CD14-positive monocyte (primary cell): ENCODE data around the gene EGFR. TPM values are rescaled to one million over a fixed set of nuclear protein-coding genes. Genes with fewer than 3 reads are reported as not detected.

Experiments used
- DNase-seq, 3 donors: peaks; one replicate each; pipeline ENCODE4 v3.0.0-alpha.2; 2011 to 2022
- H2AFZ ChIP-seq: 2 replicates; pipeline ENCODE4 v1.6.0; 2012; ENCODE audit warnings: mild to moderate bottlenecking, low read depth, low read length, inconsistent platforms; ENCODE audit not compliant: insufficient read depth, poor library complexity, severe bottlenecking
- H3K27ac ChIP-seq, 2 donors: 1 replicate in 1 of 2; 2 replicates in 1 of 2; pipeline ENCODE4 v1.5.1; 2012 to 2013; ENCODE audit warnings: low read length in 2 of 2, control low read depth in 1 of 2, inconsistent platforms in 1 of 2, low read depth in 1 of 2, mild to moderate bottlenecking in 1 of 2
- H3K27me3 ChIP-seq, 2 donors: one replicate each; pipeline versions ENCODE4 v1.6.0 to v1.6.1; 2011 to 2013; ENCODE audit warnings: low read length in 2 of 2; ENCODE audit not compliant: control insufficient read depth in 2 of 2, insufficient read depth in 2 of 2
- H3K36me3 ChIP-seq, 2 donors: replicated peaks in 1 of 2; 1 replicate in 1 of 2; 2 replicates in 1 of 2; pipeline versions ENCODE4 v1.5.1 to v1.6.1; 2012 to 2013; ENCODE audit warnings: low read length in 2 of 2, control low read depth in 1 of 2, inconsistent platforms in 1 of 2, mild to moderate bottlenecking in 1 of 2; ENCODE audit not compliant: insufficient read depth in 2 of 2, control insufficient read depth in 1 of 2
- H3K4me1 ChIP-seq, 2 donors: 1 replicate in 1 of 2; 2 replicates in 1 of 2; pipeline versions ENCODE4 v1.5.1 to v1.6.1; 2012 to 2013; ENCODE audit warnings: low read length in 2 of 2, control low read depth in 1 of 2, inconsistent platforms in 1 of 2, mild to moderate bottlenecking in 1 of 2, moderate library complexity in 1 of 2; ENCODE audit not compliant: insufficient read depth in 2 of 2, control insufficient read depth in 1 of 2
- H3K4me2 ChIP-seq: replicated peaks from 2 replicates; pipeline ENCODE3; 2012; ENCODE audit warnings: low read length, moderate library complexity, mild to moderate bottlenecking; ENCODE audit not compliant: poor library complexity, severe bottlenecking; ENCODE audit errors: extremely low read depth
- H3K4me3 ChIP-seq, 3 experiments: fragments of 200-600 bp in 1 of 3; sonication (generic) in 1 of 3; replicated peaks in 1 of 3; 1 replicate in 2 of 3; 2 replicates in 1 of 3; pipeline ENCODE4 v1.5.1; 2011 to 2013; ENCODE audit warnings: low read length in 3 of 3, mild to moderate bottlenecking in 3 of 3, control low read depth in 2 of 3, low read depth in 2 of 3, inconsistent platforms in 1 of 3, moderate library complexity in 1 of 3
- H3K79me2 ChIP-seq: 2 replicates; pipeline ENCODE4 v1.6.0; 2012; ENCODE audit warnings: mild to moderate bottlenecking, control low read depth, inconsistent platforms, low read length, moderate library complexity; ENCODE audit not compliant: insufficient read depth
- H3K9ac ChIP-seq: 2 replicates; pipeline ENCODE4 v1.6.0; 2017; ENCODE audit warnings: low read length, mild to moderate bottlenecking; ENCODE audit not compliant: insufficient read depth, poor library complexity, severe bottlenecking
- H3K9me3 ChIP-seq, 2 donors: replicated peaks in 1 of 2; 1 replicate in 1 of 2; 2 replicates in 1 of 2; pipeline versions ENCODE4 v1.5.1 to v1.6.1; 2012 to 2013; ENCODE audit warnings: low read length in 2 of 2, control low read depth in 1 of 2; ENCODE audit not compliant: control insufficient read depth in 1 of 2, insufficient read depth in 1 of 2
- H4K20me1 ChIP-seq: 2 replicates; pipeline ENCODE4 v1.6.0; 2012; ENCODE audit warnings: mild to moderate bottlenecking, low read length, control low read depth, moderate library complexity; ENCODE audit not compliant: insufficient read depth
- H3K27ac Mint-ChIP-seq, 7 donors: one replicate each; pipeline ENCODE4 v1.8.0; 2020; ENCODE audit warnings: mild to moderate bottlenecking in 7 of 7, mixed read lengths in 7 of 7, moderate library complexity in 6 of 7, inconsistent platforms in 2 of 7
- H3K27me3 Mint-ChIP-seq, 3 donors: one replicate each; pipeline ENCODE4 v1.8.0; 2021 to 2022; ENCODE audit warnings: low read depth in 3 of 3, mild to moderate bottlenecking in 3 of 3, mixed read lengths in 3 of 3, moderate library complexity in 3 of 3, inconsistent platforms in 1 of 3
- H3K36me3 Mint-ChIP-seq, 2 donors: one replicate each; pipeline ENCODE4 v1.8.0; 2020; ENCODE audit warnings: mixed read lengths in 2 of 2, inconsistent platforms in 1 of 2, mild to moderate bottlenecking in 1 of 2
- H3K4me1 Mint-ChIP-seq: one replicate; pipeline ENCODE4 v1.8.0; 2020; ENCODE audit warnings: mild to moderate bottlenecking, mixed read lengths
- H3K4me3 Mint-ChIP-seq, 2 donors: one replicate each; pipeline ENCODE4 v1.8.0; 2020; ENCODE audit warnings: mild to moderate bottlenecking in 2 of 2, mixed read lengths in 2 of 2, moderate library complexity in 1 of 2
- H3K9me3 Mint-ChIP-seq, 7 donors: one replicate each; pipeline ENCODE4 v1.8.0; 2020 to 2022; ENCODE audit warnings: mixed read lengths in 7 of 7, mild to moderate bottlenecking in 6 of 7, moderate library complexity in 6 of 7, inconsistent platforms in 2 of 7
- WGBS: methylation state at CpG from one replicate; pipeline ENCODE4 v1.1.5; 2013; ENCODE audit warnings: missing lambda C conversion rate; ENCODE audit not compliant: insufficient coverage; 5-methylcytosine and 5-hydroxymethylcytosine counted together
- intact Hi-C, 2 donors: fragments of 100-400 bp; cut with micrococcal nuclease; formaldehyde crosslinking; loops; one replicate each; pipeline versions ENCODE4 v1.15.0 to v1.15.1; 2023
- polyA plus RNA-seq, 3 donors: library from polyadenylated mRNA; depleted of rRNA in 1 of 3; unstranded in 2 of 3; stranded (reverse) in 1 of 3; fragments of 300-500 nt in 2 of 3; fragments of >200 nt in 1 of 3; fragmentation: Illumina TruSeq in 2 of 3; gene quantifications; 1 replicate in 2 of 3; 2 replicates in 1 of 3; pipeline ENCODE4 v1.2.3, GENCODE V29; 2012 to 2021
- TF ChIP-seq, protein P1 (sequence below): fragments of 200-600 bp; IDR thresholded peaks from one replicate; pipeline ENCODE4 v1.8.0; 2022; ENCODE audit warnings: antibody characterized with exemption, mild to moderate bottlenecking

The EGFR gene
- polyA plus RNA-seq, 3 donors: not detected

DNA sequence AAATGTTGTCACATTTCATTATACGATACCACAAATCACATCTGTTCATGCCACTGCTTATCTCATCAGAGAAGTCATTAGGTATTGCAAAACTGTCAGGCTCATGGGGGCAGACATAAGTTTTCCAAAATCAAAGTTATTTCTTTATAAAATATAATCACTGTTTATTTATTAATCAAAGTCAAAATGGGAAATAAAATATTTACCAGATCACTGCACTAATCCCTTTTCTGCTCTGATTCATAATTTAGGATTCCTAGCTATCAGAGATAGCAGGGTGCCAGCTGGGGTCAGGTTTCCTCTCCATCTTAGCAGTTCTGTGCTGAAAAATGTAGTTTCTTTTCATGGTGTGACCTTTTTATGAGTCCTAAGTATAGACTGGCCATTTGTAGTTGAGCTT lies 228.6 kb downstream of the EGFR start:
- Histone ChIP-seq H3K27ac (no peak overlapping the region), H3K36me3 (no peaks in the 10 kb centered on the region), H4K20me1 (no peaks in the 10 kb centered on the region), H3K4me3 (no peak overlapping the region), H3K79me2 (no peaks in the 10 kb centered on the region), H3K4me2 (no peak overlapping the region), H2AFZ (no peak overlapping the region), H3K9ac (no peak overlapping the region), H3K9me3 (no peaks in the 10 kb centered on the region), H3K27me3 (peaks cover 0 to 3% of the 10 kb centered on the region in 2 donors), H3K4me1 (no peaks in the 10 kb centered on the region)
- Mint-ChIP-seq H3K4me1 (no peaks in the 10 kb centered on the region), H3K36me3 (no peaks in the 10 kb centered on the region), H3K27me3 (peaks cover 1 to 11% (median 5%) of the 10 kb centered on the region in 3 donors), H3K4me3 (no peak overlapping the region), H3K9me3 (peaks cover 0 to 6% (median 0%) of the 10 kb centered on the region in 7 donors), H3K27ac (no peak overlapping the region)
- TF ChIP-seq, protein P1, sequence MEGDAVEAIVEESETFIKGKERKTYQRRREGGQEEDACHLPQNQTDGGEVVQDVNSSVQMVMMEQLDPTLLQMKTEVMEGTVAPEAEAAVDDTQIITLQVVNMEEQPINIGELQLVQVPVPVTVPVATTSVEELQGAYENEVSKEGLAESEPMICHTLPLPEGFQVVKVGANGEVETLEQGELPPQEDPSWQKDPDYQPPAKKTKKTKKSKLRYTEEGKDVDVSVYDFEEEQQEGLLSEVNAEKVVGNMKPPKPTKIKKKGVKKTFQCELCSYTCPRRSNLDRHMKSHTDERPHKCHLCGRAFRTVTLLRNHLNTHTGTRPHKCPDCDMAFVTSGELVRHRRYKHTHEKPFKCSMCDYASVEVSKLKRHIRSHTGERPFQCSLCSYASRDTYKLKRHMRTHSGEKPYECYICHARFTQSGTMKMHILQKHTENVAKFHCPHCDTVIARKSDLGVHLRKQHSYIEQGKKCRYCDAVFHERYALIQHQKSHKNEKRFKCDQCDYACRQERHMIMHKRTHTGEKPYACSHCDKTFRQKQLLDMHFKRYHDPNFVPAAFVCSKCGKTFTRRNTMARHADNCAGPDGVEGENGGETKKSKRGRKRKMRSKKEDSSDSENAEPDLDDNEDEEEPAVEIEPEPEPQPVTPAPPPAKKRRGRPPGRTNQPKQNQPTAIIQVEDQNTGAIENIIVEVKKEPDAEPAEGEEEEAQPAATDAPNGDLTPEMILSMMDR: no peak
- intact Hi-C loops: no loop called here
- DNase-seq: no peak
- WGBS: no CpG with 5 or more reads among the region's 1 CpG

DNA sequence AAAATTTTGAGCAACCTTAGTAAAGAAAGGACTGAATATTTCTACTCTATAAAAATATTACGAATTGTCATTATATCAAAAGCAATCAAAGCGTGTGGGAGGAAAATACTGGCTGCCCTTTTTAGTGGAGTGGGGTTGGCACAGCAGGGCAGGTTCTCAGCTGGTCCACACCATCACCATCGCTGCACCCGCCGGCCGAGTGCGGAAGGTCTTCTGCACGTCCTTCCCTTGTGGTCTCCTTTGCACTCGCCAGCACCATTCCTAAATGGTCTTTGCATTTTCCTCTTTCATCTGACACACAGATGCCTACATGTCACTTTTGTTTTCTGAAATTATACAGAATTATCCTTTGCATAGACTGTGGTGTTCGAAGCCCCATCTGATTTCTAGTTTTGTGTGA lies 229.7 kb downstream of the EGFR start:
- Histone ChIP-seq H3K4me3 (no peak overlapping the region), H3K27me3 (peaks cover 5 to 14% of the 10 kb centered on the region in 2 donors), H3K36me3 (no peaks in the 10 kb centered on the region), H3K27ac (no peak overlapping the region), H3K79me2 (no peaks in the 10 kb centered on the region), H2AFZ (no peak overlapping the region), H3K4me1 (no peaks in the 10 kb centered on the region), H3K4me2 (no peak overlapping the region), H3K9me3 (peaks cover 0 to 5% of the 10 kb centered on the region in 2 donors), H4K20me1 (no peaks in the 10 kb centered on the region), H3K9ac (no peak overlapping the region)
- WGBS: 100% methylated on average over 4 of the region's 10 CpGs
- intact Hi-C loops: no loop called here
- Mint-ChIP-seq H3K27me3 (peaks cover 10 to 22% (median 13%) of the 10 kb centered on the region in 3 donors), H3K9me3 (peaks cover 0 to 6% (median 0%) of the 10 kb centered on the region in 7 donors), H3K27ac (no peak overlapping the region), H3K4me1 (no peaks in the 10 kb centered on the region), H3K36me3 (no peaks in the 10 kb centered on the region), H3K4me3 (no peak overlapping the region)
- TF ChIP-seq, protein P1: no peak
- no peak for DNase-seq
